ENCODE results near the gene ABCC11.
"Not testable (repeated sequence)": the region's sequence is repeated elsewhere in the genome, so short reads cannot be mapped to it uniquely, and the experiment has no call there.

The ABCC11 gene

DNA sequence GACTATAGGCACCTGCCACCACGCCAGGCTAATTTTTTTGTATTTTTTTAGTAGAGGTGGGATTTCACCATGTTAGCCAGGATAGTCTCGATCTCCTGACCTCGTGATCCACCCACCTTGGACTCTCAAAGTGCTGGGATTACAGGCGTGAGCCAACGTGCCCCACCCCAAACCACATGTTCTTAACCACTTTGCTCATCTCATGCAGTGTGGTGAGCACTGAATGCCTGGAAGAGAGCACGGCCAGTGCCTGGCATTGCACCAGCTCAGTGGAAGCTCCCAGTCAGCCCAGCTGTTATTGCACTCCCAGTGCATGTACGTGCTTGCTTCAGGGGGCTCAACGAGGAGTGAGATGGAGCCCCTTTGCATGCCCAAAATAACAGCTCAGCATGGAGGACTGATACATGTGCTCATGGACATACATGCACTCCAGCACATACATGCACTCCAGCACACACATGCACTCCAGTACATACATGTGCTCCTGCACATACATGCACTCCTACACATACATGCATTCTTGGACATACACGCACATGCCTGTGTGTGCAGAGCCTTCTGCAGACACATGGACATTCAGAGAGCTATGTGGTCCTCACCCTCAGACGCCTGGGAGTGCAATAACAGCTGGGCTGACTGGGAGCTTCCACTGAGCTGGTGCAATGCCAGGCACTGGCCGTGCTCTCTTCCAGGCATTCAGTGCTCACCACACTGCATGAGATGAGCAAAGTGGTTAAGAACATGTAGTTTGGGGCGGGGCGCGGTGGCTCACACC, 65.4 kb downstream of the ABCC11 start:
- not testable (repeated sequence) for H3K27me3 ChIP-seq (ENCODE audit: insufficient read depth, low read length); H3K4me3 ChIP-seq (ENCODE audit: low read length); H3K36me3 ChIP-seq (ENCODE audit: insufficient read depth, low read length); H3K9me3 ChIP-seq (ENCODE audit: low read length); H3K4me1 ChIP-seq (ENCODE audit: insufficient read depth, low read length); H2AFZ ChIP-seq (ENCODE audit: low read depth, low read length)

GRCh38 chr16:48180868-48181480, 66.4 kb downstream of the ABCC11 start:
- no peaks in the 10 kb centered on the region for H3K4me1 ChIP-seq (ENCODE audit: insufficient read depth, low read length)
- no peak overlapping the region for H3K4me3 ChIP-seq (ENCODE audit: low read length)
- no peaks in the 10 kb centered on the region for H3K9me3 ChIP-seq (ENCODE audit: low read length)
- H3K36me3 ChIP-seq (ENCODE audit: insufficient read depth, low read length) = no peaks in the 10 kb centered on the region
- H3K27me3 ChIP-seq (ENCODE audit: insufficient read depth, low read length) = peaks cover 3% of the 10 kb centered on the region
- H2AFZ ChIP-seq (ENCODE audit: low read depth, low read length) = no peak overlapping the region

GRCh38 chr16:48176635-48177408, 70.5 kb downstream of the ABCC11 start:
- no peaks in the 10 kb centered on the region for H3K4me1 ChIP-seq (ENCODE audit: insufficient read depth, low read length)
- H3K9me3 ChIP-seq (ENCODE audit: low read length) = no peaks in the 10 kb centered on the region
- no peak overlapping the region for H3K4me3 ChIP-seq (ENCODE audit: low read length)
- peaks cover 3% of the 10 kb centered on the region for H3K27me3 ChIP-seq (ENCODE audit: insufficient read depth, low read length)
- no peak overlapping the region for H2AFZ ChIP-seq (ENCODE audit: low read depth, low read length)
- no peaks in the 10 kb centered on the region for H3K36me3 ChIP-seq (ENCODE audit: insufficient read depth, low read length)

GRCh38 chr16:48173889-48174288, 73.5 kb downstream of the ABCC11 start:
- Histone ChIP-seq H3K4me1 (ENCODE audit: insufficient read depth, low read length) (no peaks in the 10 kb centered on the region), H3K36me3 (ENCODE audit: insufficient read depth, low read length) (no peaks in the 10 kb centered on the region), H3K27me3 (ENCODE audit: insufficient read depth, low read length) (peaks cover 3% of the 10 kb centered on the region), H2AFZ (ENCODE audit: low read depth, low read length) (no peak overlapping the region), H3K4me3 (ENCODE audit: low read length) (no peak overlapping the region), H3K9me3 (ENCODE audit: low read length) (no peaks in the 10 kb centered on the region)

GRCh38 chr16:48172682-48173081, 74.7 kb downstream of the ABCC11 start:
- H3K9me3 ChIP-seq (ENCODE audit: low read length) = no peaks in the 10 kb centered on the region
- no peaks in the 10 kb centered on the region for H3K27me3 ChIP-seq (ENCODE audit: insufficient read depth, low read length)
- no peak overlapping the region for H2AFZ ChIP-seq (ENCODE audit: low read depth, low read length)
- no peaks in the 10 kb centered on the region for H3K36me3 ChIP-seq (ENCODE audit: insufficient read depth, low read length)
- H3K4me1 ChIP-seq (ENCODE audit: insufficient read depth, low read length) = no peaks in the 10 kb centered on the region
- no peak overlapping the region for H3K4me3 ChIP-seq (ENCODE audit: low read length)

GRCh38 chr16:48169896-48170295, 77.4 kb downstream of the ABCC11 start:
- H3K27me3 ChIP-seq (ENCODE audit: insufficient read depth, low read length) = no peaks in the 10 kb centered on the region
- H3K9me3 ChIP-seq (ENCODE audit: low read length) = no peaks in the 10 kb centered on the region
- H3K4me1 ChIP-seq (ENCODE audit: insufficient read depth, low read length) = no peaks in the 10 kb centered on the region
- no peak overlapping the region for H3K4me3 ChIP-seq (ENCODE audit: low read length)
- H2AFZ ChIP-seq (ENCODE audit: low read depth, low read length) = no peak overlapping the region
- H3K36me3 ChIP-seq (ENCODE audit: insufficient read depth, low read length) = no peaks in the 10 kb centered on the region

DNA sequence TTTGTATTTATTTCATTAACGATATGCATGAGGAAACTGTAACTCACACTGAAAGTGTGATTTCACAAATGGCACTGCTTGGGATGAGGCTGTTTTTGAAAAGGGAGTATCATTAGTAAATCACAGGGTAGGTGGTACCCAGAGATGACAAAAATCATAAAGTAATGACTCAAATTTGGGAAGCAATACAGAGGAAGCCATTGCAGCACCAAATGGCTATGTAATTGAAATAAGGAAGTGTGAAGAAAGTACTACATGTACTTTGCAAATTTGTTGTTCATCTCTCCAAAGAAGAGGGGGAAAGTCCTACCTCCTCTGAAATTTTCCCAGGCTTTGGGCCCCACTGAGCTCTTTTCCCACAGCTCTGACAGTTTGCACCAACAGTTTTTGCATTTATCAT, 79.3 kb downstream of the ABCC11 start:
- Histone ChIP-seq H2AFZ (ENCODE audit: low read depth, low read length) (no peak overlapping the region), H3K4me3 (ENCODE audit: low read length) (no peak overlapping the region), H3K27me3 (ENCODE audit: insufficient read depth, low read length) (no peaks in the 10 kb centered on the region), H3K9me3 (ENCODE audit: low read length) (no peaks in the 10 kb centered on the region), H3K4me1 (ENCODE audit: insufficient read depth, low read length) (no peaks in the 10 kb centered on the region), H3K36me3 (ENCODE audit: insufficient read depth, low read length) (no peaks in the 10 kb centered on the region)

GRCh38 chr16:48166617-48167016, 80.7 kb downstream of the ABCC11 start:
- H3K4me1 ChIP-seq (ENCODE audit: insufficient read depth, low read length); H3K27me3 ChIP-seq (ENCODE audit: insufficient read depth, low read length); H3K4me3 ChIP-seq (ENCODE audit: low read length); H3K36me3 ChIP-seq (ENCODE audit: insufficient read depth, low read length); H3K9me3 ChIP-seq (ENCODE audit: low read length); H2AFZ ChIP-seq (ENCODE audit: low read depth, low read length): not testable (repeated sequence)

GRCh38 chr16:48165961-48166578, 81.3 kb downstream of the ABCC11 start:
- Histone ChIP-seq H3K4me1 (ENCODE audit: insufficient read depth, low read length) (no peaks in the 10 kb centered on the region), H3K27me3 (ENCODE audit: insufficient read depth, low read length) (no peaks in the 10 kb centered on the region), H2AFZ (ENCODE audit: low read depth, low read length) (no peak overlapping the region), H3K4me3 (ENCODE audit: low read length) (no peak overlapping the region), H3K9me3 (ENCODE audit: low read length) (no peaks in the 10 kb centered on the region), H3K36me3 (ENCODE audit: insufficient read depth, low read length) (no peaks in the 10 kb centered on the region)

DNA sequence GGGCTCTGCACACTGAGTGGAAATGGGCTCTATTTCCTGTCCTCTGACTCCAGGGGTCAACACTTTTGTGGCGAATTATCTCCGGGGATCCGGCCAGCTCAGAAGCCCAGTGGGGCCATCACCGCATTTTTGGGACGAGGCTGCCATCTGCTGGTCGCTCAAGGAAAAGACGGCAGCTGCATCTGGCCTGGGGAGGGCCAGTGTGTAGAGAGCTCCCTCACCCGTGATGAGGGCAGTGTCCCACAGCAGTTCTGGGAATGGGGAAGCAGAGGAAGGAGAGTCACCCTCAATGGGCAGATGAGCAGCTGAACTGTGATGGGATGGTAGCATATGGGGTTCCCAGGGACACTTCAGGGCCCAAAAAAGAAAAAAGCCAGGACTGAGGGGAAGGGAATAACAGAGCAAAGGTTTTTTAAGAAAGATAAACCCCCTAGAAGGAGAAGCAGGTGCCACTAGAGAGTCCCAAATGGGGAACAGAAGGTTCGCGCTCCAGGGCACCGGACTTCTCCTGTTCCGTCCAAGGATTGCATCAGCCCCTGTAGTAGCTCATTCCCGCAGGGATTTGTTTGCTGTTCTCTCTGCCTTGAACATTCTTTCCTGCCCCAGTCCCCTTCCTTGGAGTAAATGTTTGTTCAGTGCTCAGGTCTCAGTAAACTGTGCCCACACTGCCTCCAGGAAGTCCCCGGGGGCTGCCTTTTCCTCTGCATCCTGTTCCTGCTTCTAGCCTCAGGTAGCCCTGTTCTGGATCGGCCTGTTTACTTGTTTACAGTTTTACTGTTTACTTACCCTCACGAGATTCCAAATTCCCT, 82.2 kb downstream of the ABCC11 start:
- Histone ChIP-seq H3K27me3 (ENCODE audit: insufficient read depth, low read length) (no peaks in the 10 kb centered on the region), H2AFZ (ENCODE audit: low read depth, low read length) (no peak overlapping the region), H3K36me3 (ENCODE audit: insufficient read depth, low read length) (no peaks in the 10 kb centered on the region), H3K9me3 (ENCODE audit: low read length) (no peaks in the 10 kb centered on the region), H3K4me3 (ENCODE audit: low read length) (no peak overlapping the region), H3K4me1 (ENCODE audit: insufficient read depth, low read length) (no peaks in the 10 kb centered on the region)

DNA sequence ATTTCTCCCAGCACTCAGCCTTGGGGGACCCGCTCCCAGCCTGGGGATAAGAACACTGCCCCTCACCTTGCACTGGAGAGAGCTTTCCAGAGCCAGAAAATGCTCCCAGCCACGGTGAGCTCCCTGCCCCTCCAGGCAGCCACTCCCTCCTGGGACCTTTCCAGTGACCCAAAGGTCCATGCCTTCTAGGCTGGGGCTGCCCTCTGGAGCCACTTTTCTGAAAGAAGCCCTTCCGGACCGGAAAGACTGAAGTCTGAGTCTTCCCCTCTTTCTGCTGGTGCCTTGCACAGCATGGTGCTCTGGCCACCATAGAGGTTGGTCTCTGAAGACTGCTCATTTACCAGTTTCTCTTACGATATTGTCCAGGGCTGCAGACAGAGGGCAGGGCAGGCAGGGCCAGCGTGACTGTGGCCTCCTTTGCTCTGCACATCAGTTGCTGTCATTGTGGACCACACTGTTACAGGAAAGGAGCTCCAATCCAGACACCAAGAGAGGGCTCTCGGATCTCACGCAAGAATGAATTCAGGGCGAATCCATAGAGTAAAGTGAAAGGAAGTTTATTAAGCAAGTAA, 84.4 kb downstream of the ABCC11 start:
- Histone ChIP-seq H2AFZ (ENCODE audit: low read depth, low read length) (no peak overlapping the region), H3K4me3 (ENCODE audit: low read length) (no peak overlapping the region), H3K4me1 (ENCODE audit: insufficient read depth, low read length) (no peaks in the 10 kb centered on the region), H3K9me3 (ENCODE audit: low read length) (no peaks in the 10 kb centered on the region), H3K27me3 (ENCODE audit: insufficient read depth, low read length) (no peaks in the 10 kb centered on the region), H3K36me3 (ENCODE audit: insufficient read depth, low read length) (no peaks in the 10 kb centered on the region)

DNA sequence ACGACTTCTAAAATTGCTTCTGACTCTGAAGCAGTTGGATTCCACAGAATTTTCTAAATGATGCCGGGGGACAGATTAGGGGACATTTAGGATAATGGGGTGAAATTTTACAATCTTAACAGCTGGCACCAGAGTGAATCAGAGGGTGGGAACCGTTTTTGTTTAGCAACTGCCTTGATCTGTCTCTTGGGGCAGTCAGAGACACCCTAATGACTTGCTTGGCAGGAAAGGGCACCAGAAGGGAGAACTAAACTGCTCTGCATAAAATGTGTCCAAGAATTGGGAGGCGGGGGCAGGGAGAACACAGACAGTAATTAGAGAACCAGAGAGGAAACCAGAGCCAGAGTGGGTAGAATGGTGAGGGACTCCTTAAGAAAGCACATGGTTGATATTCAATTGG, 85.4 kb downstream of the ABCC11 start:
- Histone ChIP-seq H3K4me1 (ENCODE audit: insufficient read depth, low read length) (no peaks in the 10 kb centered on the region), H3K36me3 (ENCODE audit: insufficient read depth, low read length) (no peaks in the 10 kb centered on the region), H3K27me3 (ENCODE audit: insufficient read depth, low read length) (no peaks in the 10 kb centered on the region), H3K9me3 (ENCODE audit: low read length) (no peaks in the 10 kb centered on the region), H3K4me3 (ENCODE audit: low read length) (no peak overlapping the region), H2AFZ (ENCODE audit: low read depth, low read length) (no peak overlapping the region)
